Keratinocyte (primary cell): Measurements from ENCODE around the gene CPNE4. TPM values are rescaled to one million over a fixed set of nuclear protein-coding genes. Genes with fewer than 3 reads are reported as not detected.

ENCODE experiments used
- DNase-seq: peaks from one replicate; pipeline ENCODE4 v3.0.0-alpha.2; 2011; ENCODE audit warnings: low read depth, missing footprints, low spot score
- FAIRE-seq: peaks from 2 replicates; lab custom pipeline; 2011; peaks lifted over from hg19 to GRCh38; lab: Jason Lieb, UNC
- H2AFZ ChIP-seq: 2 replicates; pipeline ENCODE4 v1.6.0; 2012; ENCODE audit warnings: low read length, control low read depth, inconsistent platforms; ENCODE audit not compliant: control insufficient read depth
- H3K27ac ChIP-seq: 2 replicates; pipeline ENCODE4 v1.5.1; 2011; ENCODE audit warnings: low read length; ENCODE audit not compliant: control insufficient read depth, insufficient read depth
- H3K27me3 ChIP-seq: 3 replicates; pipeline ENCODE4 v1.6.0; 2011; ENCODE audit warnings: low read length; ENCODE audit not compliant: control insufficient read depth, insufficient read depth; ENCODE audit errors: extremely low read depth
- H3K36me3 ChIP-seq, 2 experiments: 2 replicates in 1 of 2; 3 replicates in 1 of 2; pipeline ENCODE4 v1.5.1; 2011; ENCODE audit warnings: low read length in 2 of 2, mild to moderate bottlenecking in 1 of 2; ENCODE audit not compliant: control insufficient read depth in 2 of 2, insufficient read depth in 2 of 2; ENCODE audit errors: extremely low read depth in 1 of 2
- H3K4me1 ChIP-seq: 3 replicates; pipeline ENCODE4 v1.5.1; 2011; ENCODE audit warnings: low read length; ENCODE audit not compliant: control insufficient read depth, insufficient read depth; ENCODE audit errors: extremely low read depth
- H3K4me2 ChIP-seq: 3 replicates; pipeline ENCODE4 v1.6.0; 2011; ENCODE audit warnings: low read depth, low read length; ENCODE audit not compliant: control insufficient read depth, insufficient read depth; ENCODE audit errors: extremely low read depth
- H3K4me3 ChIP-seq, 3 experiments: fragments of 200-600 bp in 1 of 3; sonication (generic) in 1 of 3; 2 replicates in 2 of 3; 3 replicates in 1 of 3; pipeline ENCODE4 v1.5.1; 2011 to 2016; ENCODE audit warnings: low read length in 3 of 3, mild to moderate bottlenecking in 3 of 3, control low read depth in 2 of 3, inconsistent platforms in 1 of 3, low read depth in 1 of 3, mixed read lengths in 1 of 3, mixed run types in 1 of 3, moderate library complexity in 1 of 3; ENCODE audit not compliant: control insufficient read depth in 2 of 3, insufficient read depth in 2 of 3; ENCODE audit errors: extremely low read depth in 1 of 3
- H3K79me2 ChIP-seq: 2 replicates; pipeline ENCODE4 v1.6.0; 2012; ENCODE audit warnings: low read length; ENCODE audit not compliant: control insufficient read depth, insufficient read depth
- H3K9ac ChIP-seq: 3 replicates; pipeline ENCODE4 v1.6.0; 2011; ENCODE audit warnings: low read length; ENCODE audit not compliant: control insufficient read depth, insufficient read depth; ENCODE audit errors: extremely low read depth
- H3K9me1 ChIP-seq: 3 replicates; pipeline ENCODE4 v1.6.0; 2011; ENCODE audit warnings: low read length; ENCODE audit not compliant: control insufficient read depth, insufficient read depth; ENCODE audit errors: extremely low read depth
- H3K9me3 ChIP-seq: 2 replicates; pipeline ENCODE4 v1.5.1; 2012; ENCODE audit warnings: low read depth, low read length; ENCODE audit not compliant: control insufficient read depth
- H4K20me1 ChIP-seq: 3 replicates; pipeline ENCODE4 v1.6.0; 2011; ENCODE audit warnings: low read length; ENCODE audit not compliant: control insufficient read depth, insufficient read depth; ENCODE audit errors: extremely low read depth
- CTCF ChIP-seq, 3 experiments: IDR thresholded peaks in 1 of 3; conservative IDR thresholded peaks in 1 of 3; optimal IDR thresholded peaks in 1 of 3; 2 replicates in 2 of 3; 3 replicates in 1 of 3; pipeline versions ENCODE3 to v1.5.1; 2011; ENCODE audit warnings: low read length in 3 of 3, mild to moderate bottlenecking in 3 of 3, moderate library complexity in 2 of 3, control low read depth in 1 of 3, inconsistent platforms in 1 of 3; ENCODE audit not compliant: insufficient read depth in 2 of 3; ENCODE audit errors: extremely low read depth in 1 of 3
- EZH2 ChIP-seq: IDR thresholded peaks from one replicate; pipeline ENCODE4 v1.6.1; 2012; ENCODE audit warnings: inconsistent platforms, mild to moderate bottlenecking, low read length, moderate library complexity
- dilution Hi-C: fragments of 300-500 bp; cut with MboI; formaldehyde crosslinking; loops from one replicate; pipeline ENCODE4 v1.7.0; 2020; ENCODE audit warnings: low sequenced_read_pairs; ENCODE audit not compliant: extremely low pct_ligation_motif_present
- polyA plus RNA-seq, 5 experiments: library from polyadenylated mRNA; depleted of rRNA in 3 of 5; stranded (reverse) in 3 of 5; stranded (forward) in 1 of 5; unstranded in 1 of 5; fragments of >200 nt; gene quantifications; 1 replicate in 1 of 5; 2 replicates in 3 of 5; 3 replicates in 1 of 5; pipeline versions ENCODE4 v1.2.1 to v1.2.3, GENCODE V29; 2011 to 2012; ENCODE audit warnings: missing spikeins in 2 of 5, low read depth in 1 of 5, low replicate concordance in 1 of 5

Gene CPNE4
- polyA plus RNA-seq, 1 donor (not counting 4 experiments of a cell fraction or from before 2014, with no cell fraction given): 0.08 TPM

GRCh38 chr3:131547585-131547984 is 487.2 kb downstream of the CPNE4 start:
- H3K27me3 ChIP-seq: no peaks in the 10 kb centered on the region
- no peaks in the 10 kb centered on the region for H4K20me1 ChIP-seq
- no peaks in the 10 kb centered on the region for H3K79me2 ChIP-seq
- FAIRE-seq (no peak), DNase-seq (no peak)
- no peaks in the 10 kb centered on the region for H3K36me3 ChIP-seq
- no peak overlapping the region for H3K9ac ChIP-seq
- dilution Hi-C loops: no loop called here
- H3K4me1 ChIP-seq: peaks cover 12% of the 10 kb centered on the region
- H3K27ac ChIP-seq: no peak overlapping the region
- H2AFZ ChIP-seq: no peak overlapping the region
- no peaks in the 10 kb centered on the region for H3K9me1 ChIP-seq
- H3K4me3 ChIP-seq: no peak overlapping the region
- H3K4me2 ChIP-seq: no peak overlapping the region
- TF ChIP-seq EZH2: no peak
- no peak for TF ChIP-seq CTCF (optimal IDR thresholded peaks at IDR 0.05 in 1 of 3, IDR thresholded peaks at IDR 0.05 in 1 of 3, conservative IDR thresholded peaks at IDR 0.05 in 1 of 3; ENCODE audit: extremely low read depth in 1 of 3, insufficient read depth in 2 of 3, low read length in 3 of 3)
- no peaks in the 10 kb centered on the region for H3K9me3 ChIP-seq

- Histone ChIP-seq H3K4me3 (no peak overlapping the region), H3K27ac (no peak overlapping the region), H3K4me2 (no peak overlapping the region), H3K36me3 (no peaks in the 10 kb centered on the region), H2AFZ (no peak overlapping the region), H3K9me3 (no peaks in the 10 kb centered on the region), H3K9ac (no peak overlapping the region), H3K9me1 (no peaks in the 10 kb centered on the region), H4K20me1 (no peaks in the 10 kb centered on the region), H3K79me2 (no peaks in the 10 kb centered on the region), H3K27me3 (no peaks in the 10 kb centered on the region), H3K4me1 (peaks cover 12% of the 10 kb centered on the region)
- DNase-seq (no peak), FAIRE-seq (no peak)
- dilution Hi-C loops: no loop called here
- TF ChIP-seq CTCF (optimal IDR thresholded peaks at IDR 0.05 in 1 of 3, IDR thresholded peaks at IDR 0.05 in 1 of 3, conservative IDR thresholded peaks at IDR 0.05 in 1 of 3; ENCODE audit: extremely low read depth in 1 of 3, insufficient read depth in 2 of 3, low read length in 3 of 3): no peak
- TF ChIP-seq EZH2: no peak
Observed at GRCh38 chr3:131546441-131546840, 488.4 kb downstream of the CPNE4 start.
